NCI-H1048 (cell line): ENCODE measurements around the gene SYCE1L.

Experiments
- DNase-seq: peaks from one replicate; lab custom pipeline; 2025; lab: John Stamatoyannopoulos, UW

Gene SYCE1L

DNA sequence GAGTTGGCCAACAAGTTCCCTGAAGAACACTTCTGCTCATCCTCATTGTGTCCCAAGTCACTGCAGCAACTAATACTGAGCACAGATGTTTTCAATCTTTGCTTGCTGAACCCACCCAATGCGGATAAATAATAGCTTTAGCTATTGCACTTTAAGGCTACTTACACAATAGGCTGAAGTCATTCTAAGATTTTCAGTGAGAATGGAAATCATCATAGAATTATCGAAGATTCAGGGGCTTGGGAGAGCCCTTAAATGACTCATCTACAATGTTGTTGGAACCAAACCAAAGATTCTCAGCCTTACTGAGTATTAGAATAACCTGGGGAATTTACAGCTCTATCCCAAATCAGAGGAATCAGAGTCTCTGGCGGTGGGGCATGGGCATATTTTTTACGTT, 51.2 kb downstream of the SYCE1L start:
- no peak for DNase-seq
